ENCODE measurements around the gene DLG2.

DLG2 gene

GRCh38 chr11:84564867-84565184, 1062.3 kb downstream of the DLG2 start:
- TF ChIP-seq CREB1 (IDR thresholded peaks at IDR 0.05; ENCODE audit: low read depth) (no peak), FOXM1 (IDR thresholded peaks at IDR 0.05; ENCODE audit: borderline replicate concordance, low read depth) (no peak), TEAD4 (IDR thresholded peaks at IDR 0.05) (no peak), EGR1 (IDR thresholded peaks at IDR 0.05) (no peak)

- peak; percentile 26 for TF ChIP-seq RAD21 (IDR thresholded peaks at IDR 0.05; ENCODE audit: low read depth)
- no peak for TF ChIP-seq ZBTB7A (IDR thresholded peaks at IDR 0.05; ENCODE audit: low read depth)
Observed at GRCh38 chr11:84564180-84564866, 1062.8 kb downstream of the DLG2 start.

GRCh38 chr11:84563356-84563755, 1063.8 kb downstream of the DLG2 start:
- TF ChIP-seq CEBPB (IDR thresholded peaks at IDR 0.05) (no peak), MAX (IDR thresholded peaks at IDR 0.05) (no peak), YY1 (IDR thresholded peaks at IDR 0.05; ENCODE audit: low read depth) (no peak), FOXM1 (IDR thresholded peaks at IDR 0.05; ENCODE audit: borderline replicate concordance, low read depth) (no peak), RAD21 (IDR thresholded peaks at IDR 0.05; ENCODE audit: low read depth) (no peak), EP300 (IDR thresholded peaks at IDR 0.05; ENCODE audit: borderline replicate concordance) (no peak)

GRCh38 chr11:84560206-84560605, 1066.9 kb downstream of the DLG2 start:
- TF ChIP-seq TEAD4 (IDR thresholded peaks at IDR 0.05) (no peak), ZBTB7A (IDR thresholded peaks at IDR 0.05; ENCODE audit: low read depth) (no peak), USF1 (IDR thresholded peaks at IDR 0.05) (no peak), FOXM1 (IDR thresholded peaks at IDR 0.05; ENCODE audit: borderline replicate concordance, low read depth) (no peak)

- TF ChIP-seq MAX (IDR thresholded peaks at IDR 0.05) (no peak), RAD21 (IDR thresholded peaks at IDR 0.05; ENCODE audit: low read depth) (peak; percentile 48; the same call in 1 of the 2 replicates)
Observed at GRCh38 chr11:84558085-84558905, 1068.8 kb downstream of the DLG2 start.

- no peak for TF ChIP-seq USF1 (IDR thresholded peaks at IDR 0.05)
Observed at GRCh38 chr11:84552791-84553190, 1074.4 kb downstream of the DLG2 start.

GRCh38 chr11:84549217-84549616, 1077.9 kb downstream of the DLG2 start:
- TF ChIP-seq CREB1 (IDR thresholded peaks at IDR 0.05; ENCODE audit: low read depth) (no peak), TEAD4 (IDR thresholded peaks at IDR 0.05) (no peak), REST (IDR thresholded peaks at IDR 0.05; ENCODE audit: low read depth) (no peak), USF1 (IDR thresholded peaks at IDR 0.05) (no peak), YY1 (IDR thresholded peaks at IDR 0.05; ENCODE audit: low read depth) (no peak), EP300 (IDR thresholded peaks at IDR 0.05; ENCODE audit: borderline replicate concordance) (no peak)

GRCh38 chr11:84544566-84544965, 1082.6 kb downstream of the DLG2 start:
- TF ChIP-seq FOXM1 (IDR thresholded peaks at IDR 0.05; ENCODE audit: borderline replicate concordance, low read depth): no peak
- TF ChIP-seq EP300 (IDR thresholded peaks at IDR 0.05; ENCODE audit: borderline replicate concordance): no peak
- TF ChIP-seq TEAD4 (IDR thresholded peaks at IDR 0.05): no peak
- no peak for TF ChIP-seq TAF1 (IDR thresholded peaks at IDR 0.05; ENCODE audit: low read depth)
- TF ChIP-seq ZBTB7A (IDR thresholded peaks at IDR 0.05; ENCODE audit: low read depth): no peak
- no peak for TF ChIP-seq MAX (IDR thresholded peaks at IDR 0.05)
- no peak for TF ChIP-seq TCF12 (IDR thresholded peaks at IDR 0.05; ENCODE audit: low read depth)
- no peak for TF ChIP-seq YY1 (IDR thresholded peaks at IDR 0.05; ENCODE audit: low read depth)
